LNCAP (cell line): ENCODE measurements around the gene DNMT1.

Experiments
- CTCF ChIP-seq: fragments of 450-650 bp; IDR thresholded peaks from 2 replicates; pipeline ENCODE4 v1.5.1; 2017; ENCODE audit warnings: mild to moderate bottlenecking

The DNMT1 gene

GRCh38 chr19:10093295-10094186 is 101.2 kb downstream of the DNMT1 start:
- TF ChIP-seq CTCF, result no peak

- TF ChIP-seq CTCF, result no peak
Observed at GRCh38 chr19:10092648-10093294, 102.0 kb downstream of the DNMT1 start.

- TF ChIP-seq CTCF, result no peak
Observed at GRCh38 chr19:10091895-10092641, 102.7 kb downstream of the DNMT1 start.

- no peak for TF ChIP-seq CTCF
Observed at GRCh38 chr19:10091370-10091687, 103.4 kb downstream of the DNMT1 start.

GRCh38 chr19:10089801-10090375 is 104.9 kb downstream of the DNMT1 start:
- TF ChIP-seq CTCF, result no peak

GRCh38 chr19:10088949-10089554 is 105.7 kb downstream of the DNMT1 start:
- TF ChIP-seq CTCF, result no peak
